Hepatocyte (in vitro differentiated cells): ENCODE measurements around the gene TNFSF9.

ENCODE experiments used
- CTCF ChIP-seq: fragments of 200-600 bp; sonication (generic); IDR thresholded peaks from 2 replicates; pipeline ENCODE4 v1.5.1; 2016; ENCODE audit warnings: antibody characterized with exemption, mild to moderate bottlenecking; ENCODE audit not compliant: poor library complexity
- EZH2 ChIP-seq: fragments of 200-600 bp; sonication (generic); IDR thresholded peaks from 2 replicates; pipeline ENCODE4 v1.6.1; 2016; ENCODE audit warnings: antibody characterized with exemption, mild to moderate bottlenecking, borderline replicate concordance
- EZH2phosphoT487 ChIP-seq: fragments of 200-600 bp; sonication (generic); IDR thresholded peaks from one replicate; pipeline ENCODE4 v1.6.1; 2018; ENCODE audit warnings: antibody characterized with exemption, mild to moderate bottlenecking, low read depth, moderate library complexity; ENCODE audit not compliant: unreplicated experiment, severe bottlenecking

DNA sequence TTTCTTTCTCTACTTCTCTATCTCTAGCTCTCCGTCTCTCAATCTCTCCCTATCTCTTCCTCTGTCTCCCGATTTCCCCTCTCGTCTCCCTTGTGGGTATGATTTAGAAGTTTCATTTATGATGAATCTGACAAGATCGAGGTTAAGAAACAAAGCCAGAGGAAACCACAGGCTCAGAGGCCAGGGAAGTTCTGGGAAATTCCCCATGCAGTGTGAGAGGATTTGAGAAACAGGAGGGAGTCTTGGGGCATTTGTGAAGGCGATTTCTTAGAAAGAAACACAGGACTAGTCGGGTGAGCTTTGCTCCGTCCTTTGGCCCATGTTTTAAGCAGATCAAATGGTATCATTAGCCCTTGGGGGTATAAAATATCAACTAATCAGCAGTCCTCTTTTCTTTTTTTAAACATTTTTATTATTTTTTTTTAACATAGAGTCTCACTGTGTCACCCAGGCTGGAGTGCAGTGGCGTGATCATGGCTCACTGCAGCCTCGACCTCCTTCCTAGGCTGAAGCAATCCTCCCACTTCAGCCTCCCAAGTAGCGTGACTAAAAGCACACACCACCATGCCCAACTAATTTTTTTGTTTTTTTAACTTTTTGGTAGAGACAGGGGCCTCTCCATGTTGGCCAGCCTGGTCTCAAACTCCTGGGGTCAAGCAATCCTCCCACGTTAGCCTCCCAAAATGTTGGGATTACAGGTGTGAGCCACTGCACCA, 25.8 kb downstream of the TNFSF9 start:
- TF ChIP-seq CTCF (no peak), EZH2 (no peak), EZH2phosphoT487 (no peak)
